HG03280 (cell line): ENCODE results near the gene TM4SF4.

ENCODE experiments used
- ATAC-seq: cut with Tn5 transposase; IDR thresholded peaks from one replicate; pipeline ENCODE4 v1.9.1; 2021; ENCODE audit warnings: mild to moderate bottlenecking, moderate library complexity; ENCODE audit not compliant: unreplicated experiment

TM4SF4 gene

GRCh38 chr3:149545049-149545448 lies 70.6 kb downstream of the TM4SF4 start:
- no peak for ATAC-seq

GRCh38 chr3:149547413-149547812 lies 72.9 kb downstream of the TM4SF4 start:
- ATAC-seq, result no peak

GRCh38 chr3:149547954-149548668 lies 73.6 kb downstream of the TM4SF4 start:
- ATAC-seq, result no peak

GRCh38 chr3:149548669-149549065 lies 74.2 kb downstream of the TM4SF4 start:
- no peak for ATAC-seq

GRCh38 chr3:149551500-149551899 lies 77.0 kb downstream of the TM4SF4 start:
- no peak for ATAC-seq

GRCh38 chr3:149552700-149553099 lies 78.2 kb downstream of the TM4SF4 start:
- no peak for ATAC-seq
